ENCODE results near the gene TRABD2B.

TRABD2B gene

GRCh38 chr1:48031676-48032075 lies 34.5 kb upstream of the TRABD2B start:
- Histone ChIP-seq H3K79me2 (ENCODE audit: insufficient read depth, low read length) (no peaks in the 10 kb centered on the region), H3K9me2 (replicated peaks; ENCODE audit: insufficient read depth, low read length) (no peaks in the 10 kb centered on the region), H3K4me2 (ENCODE audit: low read depth, low read length, poor library complexity, severe bottlenecking) (no peak overlapping the region), H4K20me1 (ENCODE audit: low read depth, low read length) (no peaks in the 10 kb centered on the region), H3K9ac (ENCODE audit: low read length) (no peak overlapping the region), H3K27me3 (ENCODE audit: low read length) (no peaks in the 10 kb centered on the region), H3K9me3 (ENCODE audit: insufficient read depth, low read length) (no peaks in the 10 kb centered on the region), H2AFZ (ENCODE audit: low read depth, low read length, severe bottlenecking) (no peak overlapping the region), H3K36me3 (ENCODE audit: low read length) (no peaks in the 10 kb centered on the region), H3K4me3 (ENCODE audit: insufficient read depth, low read length, poor library complexity, severe bottlenecking) (no peak overlapping the region), H3F3A (ENCODE audit: insufficient read depth) (no peaks in the 10 kb centered on the region), H3K27ac (ENCODE audit: low read depth, low read length) (no peak overlapping the region)
- TF ChIP-seq EZH2phosphoT487 (conservative IDR thresholded peaks at IDR 0.05; ENCODE audit: low read length), result no peak
- no peak for TF ChIP-seq CTCF (IDR thresholded peaks at IDR 0.05; ENCODE audit: insufficient read depth, low read length, poor library complexity, severe bottlenecking)

- TF ChIP-seq CTCF (IDR thresholded peaks at IDR 0.05; ENCODE audit: insufficient read depth, low read length, poor library complexity, severe bottlenecking), result no peak
- TF ChIP-seq EZH2phosphoT487 (conservative IDR thresholded peaks at IDR 0.05; ENCODE audit: low read length), result no peak
- H2AFZ ChIP-seq (ENCODE audit: low read depth, low read length, severe bottlenecking), result no peak overlapping the region
Observed at GRCh38 chr1:48030696-48031365, 33.6 kb upstream of the TRABD2B start.

GRCh38 chr1:48030211-48030610 lies 33.0 kb upstream of the TRABD2B start:
- TF ChIP-seq CTCF (IDR thresholded peaks at IDR 0.05; ENCODE audit: insufficient read depth, low read length, poor library complexity, severe bottlenecking), result no peak
- TF ChIP-seq EZH2phosphoT487 (conservative IDR thresholded peaks at IDR 0.05; ENCODE audit: low read length), result no peak
- Histone ChIP-seq H4K20me1 (ENCODE audit: low read depth, low read length) (no peaks in the 10 kb centered on the region), H3K9me3 (ENCODE audit: insufficient read depth, low read length) (no peaks in the 10 kb centered on the region), H3K79me2 (ENCODE audit: insufficient read depth, low read length) (no peaks in the 10 kb centered on the region), H3K4me2 (ENCODE audit: low read depth, low read length, poor library complexity, severe bottlenecking) (no peak overlapping the region), H3K4me3 (ENCODE audit: insufficient read depth, low read length, poor library complexity, severe bottlenecking) (no peak overlapping the region), H3K27ac (ENCODE audit: low read depth, low read length) (no peak overlapping the region), H3K9ac (ENCODE audit: low read length) (no peak overlapping the region), H3K36me3 (ENCODE audit: low read length) (no peaks in the 10 kb centered on the region), H3F3A (ENCODE audit: insufficient read depth) (no peaks in the 10 kb centered on the region), H2AFZ (ENCODE audit: low read depth, low read length, severe bottlenecking) (no peak overlapping the region), H3K9me2 (replicated peaks; ENCODE audit: insufficient read depth, low read length) (no peaks in the 10 kb centered on the region), H3K27me3 (ENCODE audit: low read length) (no peaks in the 10 kb centered on the region)

More at GRCh38 chr1:48030696-48031365, 33.6 kb upstream of the TRABD2B start:
- no peak overlapping the region for H3K27ac ChIP-seq (ENCODE audit: low read depth, low read length)
- H3K4me3 ChIP-seq (ENCODE audit: insufficient read depth, low read length, poor library complexity, severe bottlenecking), result no peak overlapping the region
- no peaks in the 10 kb centered on the region for H3K36me3 ChIP-seq (ENCODE audit: low read length)
- H3K79me2 ChIP-seq (ENCODE audit: insufficient read depth, low read length), result no peaks in the 10 kb centered on the region
- H3K27me3 ChIP-seq (ENCODE audit: low read length), result no peaks in the 10 kb centered on the region
- H3K4me2 ChIP-seq (ENCODE audit: low read depth, low read length, poor library complexity, severe bottlenecking), result no peak overlapping the region
- H3K9me2 ChIP-seq (replicated peaks; ENCODE audit: insufficient read depth, low read length), result no peaks in the 10 kb centered on the region
- no peaks in the 10 kb centered on the region for H3K9me3 ChIP-seq (ENCODE audit: insufficient read depth, low read length)
- no peaks in the 10 kb centered on the region for H3F3A ChIP-seq (ENCODE audit: insufficient read depth)
- no peaks in the 10 kb centered on the region for H4K20me1 ChIP-seq (ENCODE audit: low read depth, low read length)
- H3K9ac ChIP-seq (ENCODE audit: low read length), result no peak overlapping the region
